ENCODE measurements around the gene TAS1R3.

DNA sequence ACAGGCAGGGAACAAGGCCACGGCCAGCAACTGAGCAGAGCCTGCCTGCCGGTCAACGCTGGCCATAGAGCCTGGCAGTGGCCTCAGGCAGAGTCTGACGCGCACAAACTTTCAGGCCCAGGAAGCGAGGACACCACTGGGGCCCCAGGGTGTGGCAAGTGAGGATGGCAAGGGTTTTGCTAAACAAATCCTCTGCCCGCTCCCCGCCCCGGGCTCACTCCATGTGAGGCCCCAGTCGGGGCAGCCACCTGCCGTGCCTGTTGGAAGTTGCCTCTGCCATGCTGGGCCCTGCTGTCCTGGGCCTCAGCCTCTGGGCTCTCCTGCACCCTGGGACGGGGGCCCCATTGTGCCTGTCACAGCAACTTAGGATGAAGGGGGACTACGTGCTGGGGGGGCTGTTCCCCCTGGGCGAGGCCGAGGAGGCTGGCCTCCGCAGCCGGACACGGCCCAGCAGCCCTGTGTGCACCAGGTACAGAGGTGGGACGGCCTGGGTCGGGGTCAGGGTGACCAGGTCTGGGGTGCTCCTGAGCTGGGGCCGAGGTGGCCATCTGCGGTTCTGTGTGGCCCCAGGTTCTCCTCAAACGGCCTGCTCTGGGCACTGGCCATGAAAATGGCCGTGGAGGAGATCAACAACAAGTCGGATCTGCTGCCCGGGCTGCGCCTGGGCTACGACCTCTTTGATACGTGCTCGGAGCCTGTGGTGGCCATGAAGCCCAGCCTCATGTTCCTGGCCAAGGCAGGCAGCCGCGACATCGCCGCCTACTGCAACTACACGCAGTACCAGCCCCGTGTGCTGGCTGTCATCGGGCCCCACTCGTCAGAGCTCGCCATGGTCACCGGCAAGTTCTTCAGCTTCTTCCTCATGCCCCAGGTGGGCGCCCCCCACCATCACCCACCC is at the start of gene TAS1R3:
- TF ChIP-seq TAF1 (IDR thresholded peaks at IDR 0.05; ENCODE audit: low read depth), result no peak
- TF ChIP-seq, protein P1, sequence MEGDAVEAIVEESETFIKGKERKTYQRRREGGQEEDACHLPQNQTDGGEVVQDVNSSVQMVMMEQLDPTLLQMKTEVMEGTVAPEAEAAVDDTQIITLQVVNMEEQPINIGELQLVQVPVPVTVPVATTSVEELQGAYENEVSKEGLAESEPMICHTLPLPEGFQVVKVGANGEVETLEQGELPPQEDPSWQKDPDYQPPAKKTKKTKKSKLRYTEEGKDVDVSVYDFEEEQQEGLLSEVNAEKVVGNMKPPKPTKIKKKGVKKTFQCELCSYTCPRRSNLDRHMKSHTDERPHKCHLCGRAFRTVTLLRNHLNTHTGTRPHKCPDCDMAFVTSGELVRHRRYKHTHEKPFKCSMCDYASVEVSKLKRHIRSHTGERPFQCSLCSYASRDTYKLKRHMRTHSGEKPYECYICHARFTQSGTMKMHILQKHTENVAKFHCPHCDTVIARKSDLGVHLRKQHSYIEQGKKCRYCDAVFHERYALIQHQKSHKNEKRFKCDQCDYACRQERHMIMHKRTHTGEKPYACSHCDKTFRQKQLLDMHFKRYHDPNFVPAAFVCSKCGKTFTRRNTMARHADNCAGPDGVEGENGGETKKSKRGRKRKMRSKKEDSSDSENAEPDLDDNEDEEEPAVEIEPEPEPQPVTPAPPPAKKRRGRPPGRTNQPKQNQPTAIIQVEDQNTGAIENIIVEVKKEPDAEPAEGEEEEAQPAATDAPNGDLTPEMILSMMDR (IDR thresholded peaks at IDR 0.05; ENCODE audit: poor library complexity, severe bottlenecking), result no peak
- TF ChIP-seq EP300 (conservative IDR thresholded peaks at IDR 0.05; ENCODE audit: poor library complexity, severe bottlenecking), result no peak
- no peak for TF ChIP-seq REST (IDR thresholded peaks at IDR 0.05; ENCODE audit: borderline replicate concordance)

Measured in neural cell (in vitro differentiated cells).